ENCODE measurements around the gene HSPA2.
A peak's percentile ranks its signal among the peaks of the same experiment; 100 is the strongest.

HSPA2 gene

DNA sequence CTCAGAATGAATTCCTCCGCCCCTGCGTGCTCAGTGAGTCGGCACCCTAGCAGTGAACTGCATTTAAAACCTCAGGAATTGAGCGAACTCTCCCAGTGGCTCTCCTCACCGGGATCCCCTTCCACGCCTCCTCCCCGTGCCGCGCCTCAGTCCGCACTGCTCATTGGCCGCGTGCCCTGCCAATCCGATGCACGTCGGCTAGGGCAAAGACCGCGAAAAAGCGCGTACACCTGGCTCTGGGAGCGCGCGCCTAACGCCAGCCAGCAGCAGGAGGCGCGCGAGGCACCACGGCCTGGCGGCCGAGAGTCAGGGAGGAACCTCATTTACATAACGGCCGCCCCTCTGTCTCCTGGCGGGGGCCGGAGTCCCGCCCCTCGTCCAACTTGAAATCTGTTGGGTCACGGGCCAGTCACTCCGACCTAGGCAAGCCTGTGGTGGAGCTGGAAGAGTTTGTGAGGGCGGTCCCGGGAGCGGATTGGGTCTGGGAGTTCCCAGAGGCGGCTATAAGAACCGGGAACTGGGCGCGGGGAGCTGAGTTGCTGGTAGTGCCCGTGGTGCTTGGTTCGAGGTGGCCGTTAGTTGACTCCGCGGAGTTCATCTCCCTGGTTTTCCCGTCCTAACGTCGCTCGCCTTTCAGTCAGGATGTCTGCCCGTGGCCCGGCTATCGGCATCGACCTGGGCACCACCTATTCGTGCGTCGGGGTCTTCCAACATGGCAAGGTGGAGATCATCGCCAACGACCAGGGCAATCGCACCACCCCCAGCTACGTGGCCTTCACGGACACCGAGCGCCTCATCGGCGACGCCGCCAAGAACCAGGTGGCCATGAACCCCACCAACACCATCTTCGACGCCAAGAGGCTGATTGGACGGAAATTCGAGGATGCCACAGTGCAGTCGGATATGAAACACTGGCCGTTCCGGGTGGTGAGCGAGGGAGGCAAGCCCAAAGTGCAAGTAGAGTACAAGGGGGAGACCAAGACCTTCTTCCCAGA lies at the start of gene HSPA2:
TSS of gene HSPA2 (plus strand) at position 534 of the 995 bp plus-strand sequence. CDS start at position 643, 109 bp downstream.
- peak; percentile 99 for DNase-seq (ENCODE audit: low spot score)

DNA sequence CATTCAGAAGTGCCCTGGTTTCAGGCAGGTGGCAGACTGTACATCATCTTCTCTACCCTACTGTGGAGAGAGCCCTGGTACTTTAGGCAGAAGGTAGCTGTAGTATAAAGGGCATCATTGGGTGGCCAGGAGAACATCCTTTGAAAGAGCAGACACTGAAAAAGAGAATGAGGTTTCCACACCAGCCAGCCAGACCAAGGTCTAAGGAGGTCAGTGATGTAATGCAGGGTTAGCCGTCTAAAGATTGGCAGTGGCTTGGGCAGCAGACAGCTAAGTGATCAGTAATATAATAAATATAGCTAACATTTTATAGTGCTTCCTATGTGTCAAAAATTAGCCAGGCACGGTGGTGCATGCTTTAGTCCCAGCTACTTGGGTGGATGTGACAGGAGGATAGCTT lies 48.9 kb upstream of the HSPA2 start:
- no peak for DNase-seq (ENCODE audit: low spot score)

DNA sequence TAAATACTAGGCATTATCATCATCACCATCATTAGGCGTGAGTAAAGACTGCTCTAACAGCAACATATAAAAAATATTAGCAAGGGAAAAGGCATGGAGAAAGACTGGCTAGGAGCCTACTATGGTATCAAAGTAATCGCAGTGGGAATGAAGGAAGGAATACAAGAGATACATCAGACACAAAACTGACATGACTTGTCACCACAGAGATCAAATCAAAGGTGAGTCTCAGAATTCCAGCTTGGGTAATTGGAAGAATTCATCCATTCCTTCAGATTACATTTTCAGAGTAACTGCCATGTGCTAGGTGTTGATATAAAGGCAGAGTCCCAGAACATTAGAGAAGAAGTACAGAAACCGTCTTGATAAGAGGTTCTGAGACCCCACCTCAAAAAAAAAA lies 47.1 kb upstream of the HSPA2 start:
- DNase-seq (ENCODE audit: low spot score) = no peak

DNA sequence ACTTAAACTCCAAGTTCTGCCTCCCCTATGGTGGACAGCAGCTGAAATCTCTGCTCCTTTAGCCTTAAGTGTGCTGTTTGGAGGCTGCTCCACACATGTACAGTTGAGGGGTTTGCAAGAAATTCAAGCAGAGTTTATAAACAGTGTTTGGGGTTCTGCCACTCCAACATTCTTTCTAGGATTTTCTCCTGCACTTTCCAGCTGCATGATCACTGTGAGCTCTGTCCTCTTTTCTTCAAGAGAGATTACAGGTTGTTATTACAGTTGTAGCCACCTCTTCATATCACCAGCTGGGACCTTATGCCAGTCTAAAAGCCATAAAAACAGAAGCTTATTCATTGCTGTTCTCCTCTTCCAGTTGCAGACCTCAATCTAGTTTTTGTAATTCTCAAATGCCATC lies 45.3 kb upstream of the HSPA2 start:
- DNase-seq (ENCODE audit: low spot score) = no peak

DNA sequence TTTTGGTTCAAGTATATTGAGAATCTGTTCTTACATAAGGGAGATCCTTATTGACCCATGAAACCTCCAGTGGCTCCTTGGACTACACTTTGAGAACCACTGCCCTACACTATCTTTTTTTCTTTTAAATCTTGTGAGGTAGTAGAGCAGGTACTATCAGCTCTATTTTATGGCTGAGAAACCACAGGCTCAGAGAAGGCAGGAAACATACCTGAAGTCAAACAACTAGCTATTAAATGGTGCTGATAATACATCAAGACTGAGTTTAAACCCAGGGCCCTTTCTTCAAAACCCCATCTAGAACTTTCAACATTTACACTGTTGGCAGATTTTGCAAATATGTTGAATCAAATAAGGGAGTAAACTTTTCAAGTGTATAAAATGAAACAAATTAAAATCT lies 43.8 kb upstream of the HSPA2 start:
- DNase-seq (ENCODE audit: low spot score) = no peak

DNA sequence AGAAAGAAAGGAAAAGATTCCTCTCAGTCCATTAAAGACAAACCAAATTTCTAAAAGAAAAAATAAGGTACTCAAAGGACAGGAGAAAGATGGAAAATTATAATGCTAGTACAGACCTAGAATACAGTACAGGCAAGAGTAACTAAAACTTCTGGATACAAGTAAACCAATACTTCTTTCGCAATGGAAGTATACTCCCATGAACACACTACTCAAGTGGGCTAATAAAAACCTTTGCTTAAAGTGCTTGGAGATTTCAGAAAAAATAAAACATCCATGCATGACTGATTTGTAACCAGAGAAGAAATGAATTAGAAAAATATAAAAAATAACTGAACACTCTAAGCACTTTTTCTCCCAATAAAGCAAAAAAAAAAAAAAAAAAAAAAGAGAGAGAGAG lies 40.5 kb upstream of the HSPA2 start:
- DNase-seq (ENCODE audit: low spot score) = no peak

DNA sequence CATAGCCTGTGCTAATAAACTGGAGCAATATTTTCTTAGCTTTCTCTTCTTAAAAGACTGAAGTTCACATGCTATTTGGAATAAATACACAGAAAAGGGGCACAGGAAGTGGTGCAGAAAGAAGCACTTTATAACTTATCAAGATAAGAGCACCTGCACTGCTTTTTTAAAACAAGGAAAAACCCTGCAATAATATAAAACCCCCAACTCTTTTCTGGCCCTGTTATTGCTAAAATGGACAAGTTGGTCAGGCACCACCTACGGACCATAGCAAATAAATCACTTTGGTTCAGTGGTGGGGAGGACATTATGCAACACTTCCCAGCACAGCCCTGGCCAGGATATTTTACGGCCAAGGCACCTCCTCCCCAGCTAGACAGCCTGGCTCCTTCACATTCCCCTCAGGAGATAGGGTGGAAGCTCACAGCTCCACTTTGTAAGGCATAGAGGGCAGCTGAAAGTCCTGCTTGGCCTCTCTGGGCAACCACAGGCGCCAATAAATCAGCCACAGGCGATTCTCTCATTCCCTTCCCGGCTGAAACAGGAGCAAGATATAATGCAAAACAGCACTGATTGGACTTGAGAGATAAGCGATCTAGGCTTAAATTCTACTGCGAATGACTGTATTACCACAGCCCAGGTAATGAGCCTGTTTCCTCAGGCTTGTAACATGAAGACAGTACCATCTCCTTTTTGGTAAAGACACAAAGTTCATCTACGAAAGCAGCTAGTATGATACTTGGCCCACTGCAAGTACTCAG lies 39.0 kb upstream of the HSPA2 start:
- DNase-seq (ENCODE audit: low spot score) = peak; percentile 26

DNA sequence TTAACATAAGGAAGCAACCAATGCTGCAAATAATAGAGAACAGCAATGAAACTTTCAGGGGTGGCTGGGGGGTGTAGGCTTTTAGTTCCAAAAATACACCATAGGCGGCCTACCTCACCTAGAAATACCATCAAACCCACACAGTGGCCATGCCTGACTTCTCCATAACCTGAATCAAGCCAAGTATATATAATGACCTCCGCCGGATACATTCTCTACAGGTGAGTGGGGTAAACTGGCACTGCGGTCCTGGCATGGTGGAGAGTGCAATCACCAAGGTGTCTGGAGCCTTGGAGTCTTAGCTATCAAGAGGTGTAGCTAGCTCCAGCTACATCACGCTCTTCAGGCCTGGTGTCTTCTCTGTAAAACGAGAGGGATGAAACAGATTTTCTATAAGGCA lies 38.1 kb upstream of the HSPA2 start:
- DNase-seq (ENCODE audit: low spot score) = peak; percentile 46

DNA sequence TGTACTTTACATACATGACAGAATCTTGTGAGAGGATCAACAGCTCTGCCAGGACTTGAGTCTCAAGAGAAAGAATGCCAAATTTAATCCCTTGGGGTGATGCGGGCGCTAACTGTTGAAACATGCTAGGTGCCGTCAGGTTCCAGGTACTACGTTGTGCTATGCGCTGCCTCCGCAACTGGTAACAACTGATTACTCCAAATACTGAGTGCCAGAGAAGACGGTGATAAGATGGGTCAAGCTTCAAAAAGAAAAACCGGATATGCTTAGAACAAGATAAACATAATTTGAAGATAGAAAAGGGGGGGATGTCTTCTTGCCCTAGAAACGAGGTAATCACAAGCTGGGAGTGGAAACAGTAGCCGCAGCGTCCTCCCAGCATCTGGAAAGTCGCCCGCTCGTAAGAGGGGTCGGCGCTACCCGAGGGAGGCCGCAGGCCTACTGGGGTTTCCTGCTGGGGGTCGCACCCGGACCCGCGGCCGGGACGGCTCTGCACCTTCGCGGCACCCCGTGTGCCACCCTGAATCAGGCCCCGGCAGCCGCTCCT lies 37.6 kb upstream of the HSPA2 start:
- DNase-seq (ENCODE audit: low spot score) = peak; percentile 22

DNA sequence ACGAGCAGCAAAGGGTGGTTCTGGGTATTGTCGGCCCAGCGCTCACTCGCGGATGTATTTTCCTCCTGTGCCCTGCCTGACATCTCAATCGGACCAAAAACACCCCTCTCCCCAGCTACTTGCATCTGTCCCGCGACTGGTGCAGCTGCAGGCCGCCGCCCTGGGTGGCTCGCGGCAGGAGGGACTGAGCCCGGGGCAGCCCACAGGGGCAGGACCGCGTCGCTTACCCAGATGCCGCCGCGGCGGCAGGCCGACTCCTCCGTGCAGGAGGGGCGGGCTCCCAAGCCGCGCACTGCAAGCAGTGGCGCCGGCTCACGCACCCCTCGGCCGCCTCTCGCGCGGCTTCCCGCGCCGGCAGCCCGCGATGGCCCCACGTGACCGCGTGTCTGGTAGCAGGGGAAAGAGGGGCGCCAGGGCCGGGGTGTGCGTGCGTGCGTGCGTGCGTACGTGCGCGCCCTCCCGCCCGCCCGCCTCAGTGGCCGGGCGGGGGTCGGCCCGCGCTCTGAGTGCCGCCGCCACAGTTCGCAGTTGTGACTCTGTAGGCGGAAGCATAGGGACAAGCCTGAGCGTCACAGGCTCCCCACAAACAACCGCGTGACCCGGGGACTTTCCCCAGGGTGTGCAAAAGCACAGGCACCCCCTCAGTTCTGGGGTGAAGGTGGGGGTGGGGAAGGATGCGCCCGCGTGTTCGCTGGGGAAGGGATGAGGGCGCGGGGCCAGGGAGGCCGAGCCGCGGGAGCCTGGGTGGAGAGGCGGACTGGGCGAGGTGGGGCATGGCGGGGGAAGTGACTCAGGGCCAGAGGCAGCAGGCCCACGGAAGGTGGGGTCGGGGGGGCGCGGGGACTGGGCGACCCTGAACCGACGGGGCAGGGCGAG lies 36.9 kb upstream of the HSPA2 start, which contains the start of gene ZBTB25:
TSS of gene ZBTB25 (minus strand) at position 405 of the 876 bp plus-strand sequence. CDS start 13,305 bp downstream, outside the sequence.
- DNase-seq (ENCODE audit: low spot score) = peak; percentile 83

DNA sequence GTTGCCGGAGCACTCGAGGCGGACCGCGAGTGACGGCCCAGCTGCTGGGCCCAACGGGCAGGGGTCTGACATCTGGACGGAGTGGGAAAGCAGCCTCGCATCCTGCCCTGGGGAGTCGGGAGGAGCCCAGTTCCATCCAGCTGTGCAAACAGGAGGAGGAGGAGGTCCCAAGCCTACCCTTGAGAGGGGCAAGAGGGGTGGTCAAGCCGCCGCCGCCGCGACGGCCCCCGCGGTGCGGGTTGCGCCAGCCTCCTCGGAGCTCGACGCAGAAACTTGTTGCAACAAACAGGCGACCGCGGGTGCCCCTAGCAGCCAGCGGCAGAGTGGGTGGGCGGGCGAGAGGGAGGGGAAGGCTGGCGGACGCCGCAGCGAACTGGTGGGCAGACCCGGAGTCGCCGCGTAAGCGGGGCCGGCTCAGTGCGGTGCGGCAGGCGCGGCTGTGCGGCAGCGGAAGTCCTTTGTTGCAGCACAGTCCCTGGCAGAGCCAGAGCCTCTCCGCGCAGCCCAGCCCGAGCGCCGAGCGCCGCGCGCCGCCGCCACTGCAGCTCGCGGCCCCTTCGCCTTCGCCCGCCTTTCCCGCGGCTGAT lies 36.1 kb upstream of the HSPA2 start, which contains the start of gene ZBTB1:
TSS of gene ZBTB1 (plus strand) at position 461 of the 587 bp plus-strand sequence. CDS start 16,735 bp downstream, outside the sequence.
- DNase-seq (ENCODE audit: low spot score) = peak; percentile 87

DNA sequence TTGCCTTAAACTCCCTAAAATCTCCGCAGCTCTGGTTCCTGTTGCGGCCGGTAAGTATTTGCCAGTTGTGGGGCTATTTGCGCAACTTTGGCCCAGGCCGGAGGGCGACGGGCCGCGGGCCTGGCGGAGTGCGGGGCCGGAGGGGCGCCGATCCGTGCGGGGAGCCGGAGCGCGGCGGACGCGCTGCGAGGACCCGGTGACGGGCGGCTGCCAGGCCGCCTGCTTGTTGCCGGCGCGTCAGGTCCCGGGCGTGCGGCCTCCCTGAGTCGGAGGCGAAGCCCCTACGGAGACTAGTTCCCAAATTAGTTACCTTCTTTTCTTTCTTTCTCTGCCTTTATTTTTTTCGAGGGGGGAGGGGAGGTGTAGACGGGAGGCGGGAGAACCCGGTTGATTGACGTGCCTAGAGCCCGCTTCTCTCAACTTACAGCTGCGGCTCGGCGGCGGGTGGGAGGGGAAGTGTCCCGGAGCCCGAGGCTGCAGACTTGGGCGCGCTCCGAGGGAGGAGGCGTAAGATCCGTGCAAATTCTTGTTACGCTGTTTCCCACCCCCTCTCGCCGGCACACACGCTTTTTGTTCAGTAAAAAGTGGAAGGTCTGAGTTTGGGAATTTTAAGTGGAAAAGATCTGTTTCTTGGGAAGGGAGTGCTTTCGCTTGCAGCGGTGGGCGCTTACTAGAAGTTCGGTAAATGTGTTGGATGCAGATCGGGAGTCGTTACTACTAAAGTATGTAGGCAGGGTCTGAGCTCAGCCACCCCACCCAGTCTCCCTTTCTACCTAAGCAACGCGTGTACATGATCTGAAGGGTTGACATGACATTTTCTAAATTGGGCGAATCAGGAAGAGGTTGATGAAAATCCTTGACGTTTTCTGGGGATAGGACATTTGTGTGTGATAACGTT lies 35.4 kb upstream of the HSPA2 start:
- DNase-seq (ENCODE audit: low spot score) = peak; percentile 85

DNA sequence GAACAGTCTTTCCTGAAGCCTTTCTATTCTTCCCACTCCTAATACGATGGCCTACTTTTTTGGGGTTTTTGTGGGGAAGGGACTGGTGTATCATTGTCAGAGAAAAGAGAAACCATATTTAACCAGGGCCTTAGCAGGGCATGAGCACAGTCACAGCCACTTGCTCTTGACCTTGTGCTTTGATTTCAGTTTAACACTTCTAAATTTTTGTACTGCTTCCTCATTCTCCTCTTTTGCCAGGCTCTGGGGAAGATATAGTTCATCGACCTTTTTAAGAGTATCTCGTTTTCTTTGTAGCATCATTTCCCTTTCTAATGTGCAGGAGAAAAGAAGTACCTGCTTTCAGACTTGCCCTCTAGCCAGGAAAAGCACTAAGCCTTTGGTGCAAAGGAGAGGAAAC lies 33.8 kb upstream of the HSPA2 start:
- DNase-seq (ENCODE audit: low spot score) = no peak

DNA sequence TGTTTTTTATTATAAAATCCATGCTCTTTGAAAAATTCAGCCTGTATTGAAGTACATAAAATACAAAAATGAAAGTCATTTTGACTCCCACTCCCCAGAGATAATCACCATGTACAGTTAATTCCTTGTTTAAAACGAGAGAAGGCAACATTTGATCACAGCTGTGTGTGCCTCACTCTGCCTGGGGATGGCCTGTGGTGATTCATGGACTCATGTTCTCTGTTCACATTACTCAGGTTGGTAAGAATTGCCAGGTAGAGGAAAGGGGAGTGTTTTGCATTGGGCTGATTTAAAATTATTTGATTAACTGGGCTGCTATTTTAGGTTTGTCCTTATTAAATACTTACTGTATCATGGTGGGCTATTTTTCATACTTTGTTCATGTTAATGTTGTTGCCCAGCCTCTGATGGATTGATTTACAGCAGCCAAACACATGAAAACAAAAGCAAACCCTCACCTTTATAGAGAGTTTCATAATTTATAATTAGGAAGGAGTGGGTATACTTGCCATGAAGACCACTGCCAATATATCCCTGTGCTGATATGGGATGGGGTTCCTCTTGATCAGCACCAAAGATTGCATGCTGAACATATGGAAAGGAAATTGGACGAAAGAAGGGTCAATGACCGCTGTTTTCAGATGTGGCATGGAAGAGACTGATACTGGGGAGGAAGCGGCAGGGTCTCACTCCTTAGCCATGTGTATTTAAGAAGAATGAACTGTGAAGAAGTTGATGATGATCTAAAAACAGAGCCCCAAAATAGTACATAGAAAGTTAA lies 33.0 kb upstream of the HSPA2 start:
- DNase-seq (ENCODE audit: low spot score) = no peak

DNA sequence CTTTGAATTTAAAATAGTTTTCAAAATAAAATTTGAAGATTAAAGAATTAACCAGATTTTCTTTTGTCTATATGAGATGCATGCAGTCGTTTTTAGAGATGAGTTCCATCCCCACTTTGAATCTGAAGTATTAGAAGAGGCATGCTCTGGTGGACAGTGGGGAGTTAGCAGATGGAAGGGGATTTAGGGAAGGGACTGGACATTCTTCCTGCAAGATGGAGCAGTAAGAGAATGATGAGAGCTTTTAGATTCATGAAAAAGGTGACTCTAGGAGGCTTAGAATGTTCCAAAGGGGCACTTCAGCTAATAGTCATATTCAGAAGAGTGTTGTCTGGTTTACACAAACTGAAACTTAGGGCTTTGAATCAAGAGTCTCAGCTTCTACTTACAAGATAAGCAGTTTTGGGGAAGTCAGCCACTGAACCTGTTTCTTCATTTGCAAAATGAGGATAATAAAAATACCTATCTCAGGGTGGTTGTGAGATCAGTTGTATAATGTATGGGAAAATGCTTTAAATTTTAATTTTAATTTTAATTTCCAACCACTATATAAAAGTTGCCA lies 32.2 kb upstream of the HSPA2 start:
- no peak for DNase-seq (ENCODE audit: low spot score)

DNA sequence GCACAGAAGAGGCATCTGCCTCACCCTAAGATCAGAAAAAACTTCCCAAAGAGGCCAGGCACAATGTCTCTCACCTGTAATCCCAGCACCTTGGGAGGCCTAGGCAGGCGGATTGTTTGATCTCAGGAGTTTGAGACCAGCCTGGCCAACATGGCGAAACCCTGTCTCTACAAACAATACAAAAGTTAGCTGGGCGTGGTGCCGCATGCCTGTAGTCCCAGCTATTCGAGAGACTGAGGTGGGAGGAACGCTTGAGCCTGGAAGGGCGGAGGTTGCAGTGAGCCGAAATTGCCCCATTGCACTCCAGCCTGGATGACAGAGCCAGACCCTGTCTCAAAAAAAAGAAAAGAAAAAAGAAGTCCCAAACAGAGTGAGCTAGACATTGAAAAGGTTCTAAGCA lies 31.5 kb upstream of the HSPA2 start:
- DNase-seq (ENCODE audit: low spot score) = no peak

DNA sequence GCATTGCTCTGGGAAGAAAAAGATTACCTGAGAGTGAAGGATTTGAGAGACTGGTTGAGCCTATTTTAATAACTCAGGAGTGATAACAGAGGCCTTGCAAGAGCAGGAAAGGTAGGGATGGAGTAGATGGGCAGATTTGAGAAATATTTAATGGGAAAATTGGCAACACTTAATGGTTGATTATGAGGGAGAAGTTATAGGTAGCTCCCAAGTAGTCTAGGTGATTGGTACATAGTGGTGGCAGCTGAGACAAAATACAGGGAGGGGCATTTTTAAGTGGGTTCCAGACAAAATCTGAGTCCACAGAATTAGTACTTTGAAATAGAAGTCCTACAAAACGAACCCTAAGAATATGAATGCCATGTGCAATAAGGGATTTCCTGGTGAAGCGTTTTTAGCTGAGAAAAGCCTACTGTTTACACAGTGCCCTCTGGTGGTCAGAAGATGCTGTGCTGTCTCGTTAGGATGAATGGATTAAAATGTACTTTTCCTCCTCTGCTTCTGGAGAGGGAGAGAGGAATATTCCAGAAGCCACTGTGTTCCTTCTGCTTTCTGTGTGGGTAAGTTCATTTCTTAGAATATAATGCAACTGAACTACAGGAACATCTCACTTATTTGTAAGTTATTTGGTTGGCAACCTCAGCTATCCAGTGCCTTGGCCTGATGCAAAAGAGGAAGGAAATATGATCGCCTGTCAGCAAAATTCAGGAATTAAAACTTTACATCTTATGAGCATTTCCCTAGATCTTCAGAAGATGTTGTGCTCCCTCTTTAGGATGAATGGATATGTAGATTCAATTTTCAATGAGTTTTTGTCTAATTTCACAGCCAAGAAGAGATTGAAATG lies 29.5 kb upstream of the HSPA2 start:
- DNase-seq (ENCODE audit: low spot score) = peak; percentile 61

DNA sequence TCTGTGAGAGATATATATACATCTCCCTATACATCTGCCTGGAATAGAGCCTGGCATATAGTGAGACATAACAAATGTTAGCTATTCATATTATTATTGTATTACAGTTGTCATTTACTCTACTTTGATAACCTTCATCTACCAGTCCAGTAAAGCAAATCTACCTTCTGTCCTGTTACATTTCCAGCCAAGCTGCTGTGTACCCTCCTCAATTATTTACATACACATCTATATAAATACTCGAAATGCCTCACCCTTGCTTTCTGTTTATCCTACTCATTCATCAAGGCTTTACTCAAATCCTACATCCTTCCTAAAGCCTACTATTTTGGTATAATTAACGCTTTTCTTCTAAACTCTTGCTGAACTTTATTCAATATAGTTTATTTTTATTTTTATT lies 27.3 kb upstream of the HSPA2 start:
- no peak for DNase-seq (ENCODE audit: low spot score)

Data from SW480 (cell line).